CD4-positive, CD25-positive, alpha-beta regulatory T cell (primary cell): ENCODE results near the gene MTCH1. TPM values are rescaled to one million over a fixed set of nuclear protein-coding genes. Genes with fewer than 3 reads are reported as not detected.

ENCODE experiments used
- ATAC-seq, 2 donors: fragments of 150-1000 bp; cut with Tn5 transposase; one replicate each; pipeline ENCODE4 v1.10.0; 2021; ENCODE audit warnings: low read depth in 2 of 2, moderate number of reproducible peaks in 2 of 2, moderate library complexity in 1 of 2
- DNase-seq, 3 donors: peaks; one replicate each; pipeline versions ENCODE4 v3.0.0 to v3.0.0-alpha.2; 2012 to 2022; ENCODE audit warnings: mixed read lengths in 1 of 3
- H3K27ac ChIP-seq: one replicate; pipeline ENCODE4 v1.7.0; 2013; ENCODE audit warnings: mild to moderate bottlenecking, low read length; ENCODE audit not compliant: insufficient read depth, poor library complexity, severe bottlenecking
- H3K27me3 ChIP-seq: one replicate; pipeline ENCODE4 v1.7.0; 2013; ENCODE audit warnings: low read length; ENCODE audit not compliant: control insufficient read depth, insufficient read depth
- H3K36me3 ChIP-seq: one replicate; pipeline ENCODE4 v1.7.0; 2013; ENCODE audit warnings: mild to moderate bottlenecking, low read length, moderate library complexity; ENCODE audit not compliant: control insufficient read depth, insufficient read depth
- H3K4me1 ChIP-seq: 2 replicates; pipeline ENCODE4 v1.7.0; 2013; ENCODE audit warnings: mild to moderate bottlenecking, low read length; ENCODE audit not compliant: insufficient read depth, control insufficient read depth, poor library complexity, severe bottlenecking
- H3K4me3 ChIP-seq: one replicate; pipeline ENCODE4 v1.7.0; 2013; ENCODE audit warnings: low read depth, mild to moderate bottlenecking, low read length, moderate library complexity
- H3K9me3 ChIP-seq, 2 experiments: 1 replicate in 1 of 2; 2 replicates in 1 of 2; pipeline ENCODE4 v1.7.0; 2013; ENCODE audit warnings: low read length in 2 of 2, mild to moderate bottlenecking in 1 of 2, moderate library complexity in 1 of 2; ENCODE audit not compliant: control insufficient read depth in 2 of 2
- H3K27ac Mint-ChIP-seq, 3 donors: one replicate each; pipeline ENCODE4 v1.8.0; 2020 to 2022; ENCODE audit warnings: mild to moderate bottlenecking in 3 of 3, mixed read lengths in 3 of 3, moderate library complexity in 2 of 3
- H3K27me3 Mint-ChIP-seq: one replicate; pipeline ENCODE4 v1.8.0; 2022; ENCODE audit warnings: mild to moderate bottlenecking, mixed read lengths
- H3K36me3 Mint-ChIP-seq: one replicate; pipeline ENCODE4 v1.8.0; 2020; ENCODE audit warnings: mixed read lengths
- H3K4me1 Mint-ChIP-seq, 4 donors: one replicate each; pipeline ENCODE4 v1.8.0; 2020 to 2022; ENCODE audit warnings: mixed read lengths in 4 of 4, mild to moderate bottlenecking in 1 of 4
- H3K4me3 Mint-ChIP-seq, 4 donors: one replicate each; pipeline ENCODE4 v1.8.0; 2020 to 2022; ENCODE audit warnings: mild to moderate bottlenecking in 4 of 4, mixed read lengths in 4 of 4, moderate library complexity in 3 of 4
- H3K9me3 Mint-ChIP-seq, 7 donors: one replicate each; pipeline ENCODE4 v1.8.0; 2020 to 2022; ENCODE audit warnings: mixed read lengths in 7 of 7, mild to moderate bottlenecking in 3 of 7, moderate library complexity in 2 of 7
- polyA plus RNA-seq, 4 donors: library from polyadenylated mRNA; unstranded; fragments of 300-500 nt; fragmentation: Illumina TruSeq; gene quantifications; one replicate each; pipeline ENCODE4 v1.2.3, GENCODE V29; 2021
- total RNA-seq: library from RNA; stranded (reverse); gene quantifications from one replicate; pipeline ENCODE4 v1.2.3, GENCODE V29; 2022

MTCH1 gene
- total and polyA plus RNA-seq, 5 donors from 2014 or later = 83.9 to 220 (median 92.5) TPM

DNA sequence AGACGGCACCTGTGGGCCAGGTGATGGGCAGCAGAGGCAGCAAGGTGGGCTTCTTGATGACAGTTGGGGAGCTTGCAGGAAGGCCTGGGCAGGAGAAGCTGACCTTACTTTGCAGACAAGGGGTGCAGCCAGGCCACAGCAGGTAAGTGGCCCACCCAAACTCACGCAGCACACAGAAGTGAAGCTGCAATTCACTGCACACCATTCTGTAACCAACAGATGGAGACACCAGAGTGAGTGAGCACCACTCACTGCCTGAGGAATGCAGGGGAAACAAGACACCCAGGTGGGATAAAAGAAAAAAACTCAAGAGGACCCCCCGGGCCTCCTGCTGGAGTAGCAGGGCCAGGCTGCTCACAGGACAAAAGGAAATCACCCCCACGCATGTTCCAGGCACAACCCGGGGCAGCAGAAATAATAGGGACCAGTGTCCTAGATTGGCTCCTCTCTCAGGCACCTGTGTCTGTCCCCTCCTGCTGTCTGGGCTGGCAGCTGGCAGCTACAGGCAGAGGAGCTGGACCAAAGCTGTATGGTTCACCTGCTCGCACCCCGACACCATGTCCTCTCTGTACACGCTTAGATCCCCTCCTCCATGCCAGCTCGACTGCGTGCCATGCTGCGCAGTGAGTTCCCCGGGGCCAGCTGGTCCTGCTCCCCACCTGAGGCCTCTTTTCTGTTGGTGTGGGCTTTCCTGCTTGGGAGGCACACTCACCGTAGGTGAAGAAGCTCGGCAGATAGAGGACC, 4.9 kb downstream of the MTCH1 start:
- Histone ChIP-seq H3K4me3 (no peak overlapping the region), H3K27ac (no peak overlapping the region), H3K36me3 (peaks cover 54% of the 10 kb centered on the region), H3K27me3 (no peaks in the 10 kb centered on the region), H3K4me1 (peaks cover 48% of the 10 kb centered on the region), H3K9me3 (no peaks in the 10 kb centered on the region)
- Mint-ChIP-seq H3K27me3 (no peaks in the 10 kb centered on the region), H3K36me3 (peaks cover 34% of the 10 kb centered on the region), H3K27ac (peak overlapping the region in 1 of 3 donors; percentile 82), H3K4me3 (peak overlapping the region in 2 of 4 donors; percentile 38 to 46), H3K4me1 (peaks cover 0 to 38% (median 26%) of the 10 kb centered on the region in 4 donors), H3K9me3 (peaks cover 0 to 1% (median 0%) of the 10 kb centered on the region in 7 donors)
- DNase-seq (no peak), ATAC-seq (no peak)

DNA sequence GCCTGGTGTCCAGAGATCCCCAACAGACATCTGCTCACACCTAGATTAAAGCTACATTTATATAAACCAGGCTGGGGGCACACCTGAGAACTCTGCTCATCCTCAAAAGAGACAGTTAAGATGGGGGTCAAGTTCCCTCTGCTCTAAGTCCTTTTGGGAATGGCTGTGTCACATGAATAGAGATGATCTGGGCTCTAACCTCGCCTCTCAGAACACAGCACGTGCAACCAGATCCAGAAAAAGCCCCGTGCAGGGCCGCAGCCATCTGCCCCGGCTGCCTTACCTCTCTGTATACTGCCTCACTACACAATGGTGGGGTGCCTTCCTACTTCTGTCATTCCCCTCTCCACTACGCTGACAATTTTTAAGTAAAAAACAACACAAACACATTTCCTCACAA, 5.9 kb downstream of the MTCH1 start:
- Histone ChIP-seq H3K27me3 (no peaks in the 10 kb centered on the region), H3K9me3 (no peaks in the 10 kb centered on the region), H3K4me3 (no peak overlapping the region), H3K27ac (no peak overlapping the region), H3K4me1 (peaks cover 46% of the 10 kb centered on the region), H3K36me3 (peaks cover 63% of the 10 kb centered on the region)
- Mint-ChIP-seq H3K27me3 (no peaks in the 10 kb centered on the region), H3K27ac (peak overlapping the region in 2 of 3 donors; percentile 54 to 82), H3K4me1 (peaks cover 0 to 38% (median 26%) of the 10 kb centered on the region in 4 donors), H3K4me3 (peak overlapping the region in 2 of 4 donors; percentile 18 to 46), H3K9me3 (no peaks in the 10 kb centered on the region), H3K36me3 (peaks cover 39% of the 10 kb centered on the region)
- no peak for ATAC-seq
- DNase-seq = no peak

DNA sequence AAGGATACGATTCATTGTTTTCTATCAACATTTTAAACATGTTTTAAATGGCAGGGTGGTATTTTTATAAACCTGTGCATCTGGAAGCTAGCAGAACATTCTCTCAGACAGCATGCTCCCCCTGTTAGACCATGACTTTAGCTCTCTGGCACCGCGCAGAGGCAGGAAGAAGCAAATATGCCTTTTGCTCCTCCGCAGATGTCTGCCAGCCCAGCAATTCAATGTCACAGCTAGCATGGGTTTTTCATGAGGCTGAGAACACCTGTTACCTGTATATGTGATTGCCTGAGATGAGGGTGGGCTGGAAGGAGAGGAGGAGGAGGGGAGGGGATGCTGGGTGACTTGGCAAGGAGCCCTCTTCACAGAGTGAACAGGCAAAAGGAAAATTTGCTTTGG, 6.7 kb downstream of the MTCH1 start:
- no peaks in the 10 kb centered on the region for H3K9me3 Mint-ChIP-seq
- no peaks in the 10 kb centered on the region for H3K9me3 ChIP-seq
- no peaks in the 10 kb centered on the region for H3K27me3 Mint-ChIP-seq
- peak overlapping the region; percentile 19 for H3K27ac ChIP-seq
- H3K36me3 ChIP-seq = peaks cover 71% of the 10 kb centered on the region
- peaks cover 43% of the 10 kb centered on the region for H3K36me3 Mint-ChIP-seq
- DNase-seq (peak in 1 of 3 donors; percentile 57), ATAC-seq (peak in 1 of 2 donors; percentile 45)
- H3K4me1 ChIP-seq = peaks cover 38% of the 10 kb centered on the region
- H3K27me3 ChIP-seq = no peaks in the 10 kb centered on the region
- peaks cover 0 to 38% (median 26%) of the 10 kb centered on the region in 4 donors for H3K4me1 Mint-ChIP-seq
- H3K4me3 Mint-ChIP-seq = peak overlapping the region in 1 of 4 donors; percentile 4
- no peak overlapping the region for H3K4me3 ChIP-seq
- H3K27ac Mint-ChIP-seq = peak overlapping the region; percentile 29 to 75 (median 74)

GRCh38 chr6:36978421-36979346, 7.3 kb downstream of the MTCH1 start:
- H3K4me1 ChIP-seq = peaks cover 31% of the 10 kb centered on the region
- peaks cover 78% of the 10 kb centered on the region for H3K36me3 ChIP-seq
- Mint-ChIP-seq H3K9me3 (no peaks in the 10 kb centered on the region), H3K27ac (peak overlapping the region in 1 of 3 donors; percentile 74), H3K27me3 (no peaks in the 10 kb centered on the region), H3K36me3 (peaks cover 48% of the 10 kb centered on the region), H3K4me3 (peak overlapping the region in 1 of 4 donors; percentile 10), H3K4me1 (peaks cover 2 to 38% (median 26%) of the 10 kb centered on the region in 4 donors)
- no peaks in the 10 kb centered on the region for H3K27me3 ChIP-seq
- ATAC-seq = no peak
- H3K4me3 ChIP-seq = no peak overlapping the region
- no peaks in the 10 kb centered on the region for H3K9me3 ChIP-seq
- DNase-seq = no peak
- H3K27ac ChIP-seq = no peak overlapping the region

- ATAC-seq (peak in 1 of 2 donors; percentile 30), DNase-seq (no peak)
- Mint-ChIP-seq H3K27me3 (no peaks in the 10 kb centered on the region), H3K4me3 (no peak overlapping the region), H3K27ac (no peak overlapping the region), H3K9me3 (no peaks in the 10 kb centered on the region), H3K4me1 (peaks cover 5 to 35% (median 25%) of the 10 kb centered on the region in 4 donors), H3K36me3 (peaks cover 56% of the 10 kb centered on the region)
- no peak overlapping the region for H3K4me3 ChIP-seq
- H3K4me1 ChIP-seq = peaks cover 22% of the 10 kb centered on the region
- no peak overlapping the region for H3K27ac ChIP-seq
- H3K9me3 ChIP-seq = no peaks in the 10 kb centered on the region
- H3K27me3 ChIP-seq = no peaks in the 10 kb centered on the region
- peaks cover 87% of the 10 kb centered on the region for H3K36me3 ChIP-seq
Observed at GRCh38 chr6:36977470-36977941, 8.5 kb downstream of the MTCH1 start.

DNA sequence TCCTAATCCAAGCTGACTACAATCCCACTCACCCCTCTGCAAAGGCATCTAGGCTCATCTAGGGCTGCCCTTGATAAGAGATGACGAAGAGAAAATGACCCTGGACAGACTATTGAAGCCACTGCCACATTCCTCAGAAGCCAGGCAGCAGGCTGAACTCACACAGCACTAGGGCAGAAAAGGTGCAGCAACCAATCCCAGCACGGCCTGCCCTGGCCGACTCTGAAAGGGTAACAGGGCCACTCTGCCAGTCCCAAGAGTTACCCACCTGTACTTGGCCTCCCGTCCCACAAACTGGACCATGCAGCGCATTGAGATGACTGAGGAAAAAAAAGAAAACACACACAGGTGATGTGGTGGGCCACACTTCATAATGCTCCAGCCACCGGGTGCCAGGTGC, 9.1 kb downstream of the MTCH1 start:
- Histone ChIP-seq H3K4me3 (no peak overlapping the region), H3K9me3 (no peaks in the 10 kb centered on the region), H3K36me3 (peaks cover 89% of the 10 kb centered on the region), H3K27ac (no peak overlapping the region), H3K27me3 (no peaks in the 10 kb centered on the region), H3K4me1 (peaks cover 21% of the 10 kb centered on the region)
- Mint-ChIP-seq H3K9me3 (no peaks in the 10 kb centered on the region), H3K27me3 (no peaks in the 10 kb centered on the region), H3K36me3 (peaks cover 58% of the 10 kb centered on the region), H3K27ac (peak overlapping the region in 2 of 3 donors; percentile 38 to 46), H3K4me3 (no peak overlapping the region), H3K4me1 (peaks cover 5 to 31% (median 20%) of the 10 kb centered on the region in 4 donors)
- ATAC-seq = no peak
- no peak for DNase-seq

GRCh38 chr6:36976509-36976908, 9.5 kb downstream of the MTCH1 start:
- Mint-ChIP-seq H3K27ac (peak overlapping the region in 2 of 3 donors; percentile 38 to 46), H3K4me1 (peaks cover 5 to 27% (median 16%) of the 10 kb centered on the region in 4 donors), H3K27me3 (no peaks in the 10 kb centered on the region), H3K4me3 (no peak overlapping the region), H3K36me3 (peaks cover 58% of the 10 kb centered on the region), H3K9me3 (no peaks in the 10 kb centered on the region)
- Histone ChIP-seq H3K9me3 (no peaks in the 10 kb centered on the region), H3K4me3 (no peak overlapping the region), H3K36me3 (peaks cover 89% of the 10 kb centered on the region), H3K27ac (no peak overlapping the region), H3K27me3 (no peaks in the 10 kb centered on the region), H3K4me1 (peaks cover 16% of the 10 kb centered on the region)
- DNase-seq (no peak), ATAC-seq (no peak)
